Spleen (tissue), 11 donors: ENCODE data around the gene NPRL2. TPM values are rescaled to one million over a fixed set of nuclear protein-coding genes. Genes with fewer than 3 reads are reported as not detected.

ENCODE experiments used
- DNase-seq: peaks from one replicate; pipeline ENCODE4 v3.0.0-alpha.2; 2020
- H3K27ac ChIP-seq, 8 donors: fragments of 200-600 bp; sonication (generic) in 7 of 8; 1 replicate in 4 of 8; 2 replicates in 4 of 8; pipeline versions ENCODE4 v1.5.0 to v1.8.0; 2016 to 2021; ENCODE audit warnings: inconsistent platforms in 4 of 8, mild to moderate bottlenecking in 4 of 8, moderate library complexity in 1 of 8
- H3K27me3 ChIP-seq, 7 donors: fragments of 200-600 bp; sonication (generic) in 6 of 7; replicated peaks in 1 of 7; 1 replicate in 4 of 7; 2 replicates in 3 of 7; pipeline versions ENCODE4 v1.5.0 to v1.8.0; 2016 to 2021; ENCODE audit warnings: inconsistent platforms in 3 of 7, mild to moderate bottlenecking in 1 of 7
- H3K36me3 ChIP-seq, 6 donors: fragments of 200-600 bp; sonication (generic) in 5 of 6; 1 replicate in 4 of 6; 2 replicates in 2 of 6; pipeline versions ENCODE4 v1.5.0 to v1.8.0; 2016 to 2021; ENCODE audit warnings: inconsistent platforms in 2 of 6
- H3K4me1 ChIP-seq, 6 donors: fragments of 200-600 bp; sonication (generic) in 5 of 6; 1 replicate in 3 of 6; 2 replicates in 3 of 6; pipeline versions ENCODE4 v1.5.0 to v1.8.0; 2016 to 2021; ENCODE audit warnings: inconsistent platforms in 3 of 6
- H3K4me3 ChIP-seq, 8 donors: fragments of 200-600 bp; sonication (generic) in 7 of 8; 1 replicate in 4 of 8; 2 replicates in 4 of 8; pipeline versions ENCODE4 v1.5.0 to v1.8.0; 2016 to 2021; ENCODE audit warnings: inconsistent platforms in 4 of 8, mild to moderate bottlenecking in 4 of 8, moderate library complexity in 2 of 8
- H3K9me3 ChIP-seq, 8 donors: fragments of 200-600 bp; sonication (generic) in 7 of 8; 1 replicate in 4 of 8; 2 replicates in 4 of 8; pipeline versions ENCODE4 v1.5.0 to v1.8.0; 2016 to 2021; ENCODE audit warnings: inconsistent platforms in 4 of 8
- CTCF ChIP-seq, 11 experiments: fragments of 200-600 bp in 7 of 11; fragments of 450-650 bp in 4 of 11; sonication (generic) in 4 of 11; IDR thresholded peaks in 8 of 11; conservative IDR thresholded peaks in 3 of 11; 1 replicate in 7 of 11; 2 replicates in 4 of 11; pipeline versions ENCODE4 v1.4.0 to v1.8.0; 2016 to 2021; ENCODE audit warnings: antibody characterized with exemption in 11 of 11, inconsistent platforms in 4 of 11, mild to moderate bottlenecking in 1 of 11
- POLR2A ChIP-seq, 3 donors: fragments of 450-650 bp; IDR thresholded peaks; one replicate each; pipeline ENCODE4 v1.5.1; 2017; ENCODE audit warnings: antibody characterized with exemption in 3 of 3, mild to moderate bottlenecking in 1 of 3
- POLR2AphosphoS5 ChIP-seq, 3 donors: sonication (generic); formaldehyde crosslinking; IDR thresholded peaks; one replicate each; pipeline ENCODE4 v1.5.1; 2017; ENCODE audit warnings: antibody characterized with exemption in 3 of 3
- WGBS, 5 donors: extraction: QIAGEN DNeasy Blood & Tissue Kit in 3 of 5; methylation state at CpG; one replicate each; pipeline versions ENCODE4 v1.1.5 to v1.1.7; 2013 to 2018; 5-methylcytosine and 5-hydroxymethylcytosine counted together
- intact Hi-C: fragments of 100-400 bp; cut with DNase I; formaldehyde crosslinking; loops from one replicate; pipeline ENCODE4 v1.15.0; 2023; ENCODE audit warnings: low total_unique reads
- polyA plus RNA-seq, 3 donors: library from polyadenylated mRNA; stranded (reverse); fragments of 200-250 nt; gene quantifications; one replicate each; pipeline ENCODE4 v1.2.1, GENCODE V29; 2013
- total RNA-seq, 7 donors: library from RNA; depleted of rRNA in 3 of 7; stranded (reverse); fragments of >200 nt in 3 of 7; fragmentation: NEBNext Ultra II Directional in 4 of 7; extraction: Animal tissue kit (Norgen Biotek cat#: 25700) in 4 of 7; gene quantifications; one replicate each; pipeline versions ENCODE4 v1.1.0 to v1.2.1, GENCODE V29; 2016 to 2021
- donor health status: healthy with polysubstance abuse.
- donor health status: DM: no; HTN: no; CAD: no; lungs with moderate emphysema.
- donor health status: DM: no; HTN: no; CAD: no.
- donor health status: Bipolar disorder and iron deficiency.
- donor health status: healthy.
- donor health status: DM: no; HTN: no; CAD: no.
- donor health status: DM: yes; HTN: yes; CAD: no.

NPRL2 gene
- total and polyA plus RNA-seq, 10 donors = 17.8 to 31.2 (median 22.9) TPM

GRCh38 chr3:50378024-50378423, 27.4 kb upstream of the NPRL2 start:
- no peak overlapping the region for H3K27ac ChIP-seq
- no peak for DNase-seq
- no peaks in the 10 kb centered on the region for H3K36me3 ChIP-seq
- 80 to 92% (median 83%) methylated on average over 6 of the region's 6 CpGs for WGBS, 5 donors
- no peak overlapping the region for H3K4me3 ChIP-seq
- H3K27me3 ChIP-seq = peaks cover 0 to 2% (median 0%) of the 10 kb centered on the region in 7 donors
- H3K4me1 ChIP-seq = peaks cover 0 to 6% (median under 1%) of the 10 kb centered on the region in 6 donors
- TF ChIP-seq POLR2A (IDR thresholded peaks at IDR 0.05) (no peak), POLR2AphosphoS5 (IDR thresholded peaks at IDR 0.05) (no peak), CTCF (IDR thresholded peaks at IDR 0.05 in 8 of 11, conservative IDR thresholded peaks at IDR 0.05 in 3 of 11) (no peak)
- H3K9me3 ChIP-seq = no peaks in the 10 kb centered on the region
- intact Hi-C loops = no loop called here

- no peak overlapping the region for H3K27ac ChIP-seq
- H3K9me3 ChIP-seq = no peaks in the 10 kb centered on the region
- H3K4me1 ChIP-seq = no peaks in the 10 kb centered on the region
- H3K4me3 ChIP-seq = no peak overlapping the region
- DNase-seq = no peak
- no peaks in the 10 kb centered on the region for H3K36me3 ChIP-seq
- TF ChIP-seq POLR2AphosphoS5 (IDR thresholded peaks at IDR 0.05) = no peak
- no peak for TF ChIP-seq CTCF (IDR thresholded peaks at IDR 0.05 in 8 of 11, conservative IDR thresholded peaks at IDR 0.05 in 3 of 11)
- TF ChIP-seq POLR2A (IDR thresholded peaks at IDR 0.05) = no peak
- peaks cover 0 to 14% (median 0%) of the 10 kb centered on the region in 7 donors for H3K27me3 ChIP-seq
- WGBS, 5 donors = 70 to 89% (median 80%) methylated on average over 5 to 7 of the region's 7 CpGs
- intact Hi-C loops = no loop called here
Observed at GRCh38 chr3:50375258-50375931, 24.8 kb upstream of the NPRL2 start.

- no peaks in the 10 kb centered on the region for H3K4me1 ChIP-seq
- TF ChIP-seq POLR2AphosphoS5 (IDR thresholded peaks at IDR 0.05) (no peak), CTCF (IDR thresholded peaks at IDR 0.05 in 8 of 11, conservative IDR thresholded peaks at IDR 0.05 in 3 of 11) (no peak), POLR2A (IDR thresholded peaks at IDR 0.05) (no peak)
- 71 to 84% (median 76%) methylated on average over 18 to 22 of the region's 22 CpGs for WGBS, 5 donors
- H3K4me3 ChIP-seq = no peak overlapping the region
- DNase-seq = no peak
- H3K9me3 ChIP-seq = no peaks in the 10 kb centered on the region
- intact Hi-C loops = no loop called here
- no peaks in the 10 kb centered on the region for H3K36me3 ChIP-seq
- H3K27me3 ChIP-seq = peaks cover 0 to 14% (median 0%) of the 10 kb centered on the region in 7 donors
- H3K27ac ChIP-seq = no peak overlapping the region
Observed at GRCh38 chr3:50374363-50375257, 24.0 kb upstream of the NPRL2 start.
